Skeletal muscle satellite cell (primary cell): ENCODE results near the gene STX16. TPM values are rescaled to one million over a fixed set of nuclear protein-coding genes. Genes with fewer than 3 reads are reported as not detected.
A peak's percentile ranks its signal among the peaks of the same experiment; 100 is the strongest.

Experiments used
- H3K27me3 ChIP-seq: 2 replicates; pipeline ENCODE4 v1.7.0; 2013; ENCODE audit warnings: low read length; ENCODE audit not compliant: control insufficient read depth, insufficient read depth
- H3K36me3 ChIP-seq: 2 replicates; pipeline ENCODE4 v1.7.0; 2013; ENCODE audit warnings: mild to moderate bottlenecking, control low read depth, low read length; ENCODE audit not compliant: insufficient read depth
- H3K4me1 ChIP-seq: 2 replicates; pipeline ENCODE4 v1.7.0; 2013; ENCODE audit warnings: low read length; ENCODE audit not compliant: control insufficient read depth, insufficient read depth
- H3K4me2 ChIP-seq: 2 replicates; pipeline ENCODE4 v1.7.0; 2013; ENCODE audit warnings: mild to moderate bottlenecking, low read length
- H3K4me3 ChIP-seq: 2 replicates; pipeline ENCODE4 v1.7.0; 2013; ENCODE audit warnings: low read length
- H3K9ac ChIP-seq: 2 replicates; pipeline ENCODE4 v1.7.0; 2013; ENCODE audit warnings: mild to moderate bottlenecking, low read depth, low read length, moderate library complexity
- H3K9me3 ChIP-seq: replicated peaks from 2 replicates; pipeline ENCODE4 v1.7.0; 2013; ENCODE audit warnings: mild to moderate bottlenecking, control low read depth, low read length
- total RNA-seq: library from RNA; depleted of rRNA; stranded (reverse); fragments of >200 nt; gene quantifications from 2 replicates; pipeline ENCODE4 v1.2.3, GENCODE V29; 2012; rRNA removed

Gene STX16, protein sequence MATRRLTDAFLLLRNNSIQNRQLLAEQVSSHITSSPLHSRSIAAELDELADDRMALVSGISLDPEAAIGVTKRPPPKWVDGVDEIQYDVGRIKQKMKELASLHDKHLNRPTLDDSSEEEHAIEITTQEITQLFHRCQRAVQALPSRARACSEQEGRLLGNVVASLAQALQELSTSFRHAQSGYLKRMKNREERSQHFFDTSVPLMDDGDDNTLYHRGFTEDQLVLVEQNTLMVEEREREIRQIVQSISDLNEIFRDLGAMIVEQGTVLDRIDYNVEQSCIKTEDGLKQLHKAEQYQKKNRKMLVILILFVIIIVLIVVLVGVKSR
- total RNA-seq: 16.5 and 18.6 TPM in 2 replicates

GRCh38 chr20:58650776-58651558, at the start of gene STX16:
STX16 (plus strand) TSS chr20:58651283; CDS start chr20:58652007, 724 bp downstream.
- H3K27me3 ChIP-seq: no peaks in the 10 kb centered on the region
- no peaks in the 10 kb centered on the region for H3K36me3 ChIP-seq
- H3K4me2 ChIP-seq: peak within 1 kb of the TSS; percentile 93
- H3K9me3 ChIP-seq: no peaks in the 10 kb centered on the region
- H3K4me3 ChIP-seq: peak within 1 kb of the TSS; percentile 89
- H3K4me1 ChIP-seq: peaks cover 42% of the 10 kb centered on the region
- H3K9ac ChIP-seq: peak within 1 kb of the TSS; percentile 97

DNA sequence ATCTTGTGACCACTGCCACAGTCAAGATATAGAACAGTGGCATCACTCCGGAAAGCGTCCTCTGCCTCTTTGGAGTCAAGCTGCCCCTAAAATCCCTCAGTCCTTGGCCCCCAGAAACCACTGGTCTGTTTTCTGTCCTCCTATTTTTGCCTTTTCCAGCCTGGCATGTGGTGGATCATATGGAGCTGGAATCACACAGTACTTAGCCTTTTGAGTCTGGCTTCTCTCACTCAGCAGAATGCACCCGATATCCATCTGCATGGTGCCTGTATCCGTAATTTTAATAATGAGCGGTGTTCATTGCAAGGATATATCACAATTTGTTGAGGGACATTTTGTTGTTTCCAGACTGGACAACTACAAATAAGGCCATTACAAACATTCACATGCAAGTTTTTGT, 49.0 kb upstream of the STX16 start:
- Histone ChIP-seq H3K9ac (no peak overlapping the region), H3K27me3 (peaks cover 30% of the 10 kb centered on the region), H3K4me3 (no peak overlapping the region), H3K9me3 (no peaks in the 10 kb centered on the region), H3K4me2 (no peak overlapping the region), H3K36me3 (no peaks in the 10 kb centered on the region), H3K4me1 (peaks cover 5% of the 10 kb centered on the region)

GRCh38 chr20:58603721-58604120, 47.4 kb upstream of the STX16 start:
- no peaks in the 10 kb centered on the region for H3K36me3 ChIP-seq
- H3K4me3 ChIP-seq: no peak overlapping the region
- peaks cover 20% of the 10 kb centered on the region for H3K27me3 ChIP-seq
- H3K4me2 ChIP-seq: no peak overlapping the region
- no peak overlapping the region for H3K9ac ChIP-seq
- no peaks in the 10 kb centered on the region for H3K9me3 ChIP-seq
- H3K4me1 ChIP-seq: no peaks in the 10 kb centered on the region

- H3K27me3 ChIP-seq: peaks cover 19% of the 10 kb centered on the region
- no peaks in the 10 kb centered on the region for H3K4me1 ChIP-seq
- no peaks in the 10 kb centered on the region for H3K36me3 ChIP-seq
- H3K4me2 ChIP-seq: no peak overlapping the region
- no peak overlapping the region for H3K4me3 ChIP-seq
- H3K9ac ChIP-seq: no peak overlapping the region
- no peaks in the 10 kb centered on the region for H3K9me3 ChIP-seq
Observed at GRCh38 chr20:58604128-58604881, 46.8 kb upstream of the STX16 start.

DNA sequence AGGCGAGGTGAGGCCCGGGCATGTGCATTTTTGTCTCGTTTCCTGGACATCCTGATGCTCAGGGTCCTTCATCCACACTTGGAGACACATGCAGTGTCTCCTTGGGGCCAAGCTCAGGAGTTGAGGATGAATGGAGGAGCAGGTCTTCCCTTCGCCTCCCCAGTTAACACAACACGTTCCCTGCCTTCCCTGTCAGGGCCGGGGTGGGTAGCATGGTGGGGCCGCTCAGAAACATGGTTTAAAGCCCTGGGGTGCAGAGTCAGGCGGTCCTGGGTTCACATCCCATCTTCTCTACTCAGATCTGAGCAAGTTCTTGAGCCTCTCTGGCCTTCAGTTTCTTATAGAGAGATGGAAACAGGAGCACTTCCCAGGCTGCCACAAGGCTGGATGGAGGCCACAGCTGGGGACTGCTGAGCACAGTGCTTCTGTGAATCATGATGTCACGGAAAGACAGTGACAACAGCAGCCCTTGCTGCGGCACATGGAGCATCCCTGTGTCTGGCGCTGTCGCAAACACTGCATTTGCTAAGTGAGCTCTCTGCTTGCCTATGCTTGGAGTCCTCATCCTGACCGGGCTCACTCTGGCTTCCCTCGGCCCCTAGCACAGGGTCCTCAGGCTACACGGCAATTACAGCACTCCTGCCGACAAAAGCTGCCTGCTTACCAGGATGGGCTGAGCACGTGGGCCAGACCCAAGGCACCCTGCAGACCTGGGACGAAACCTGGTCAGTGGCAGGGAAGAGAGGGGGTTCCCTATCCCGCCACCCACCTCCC, 45.6 kb upstream of the STX16 start:
- H3K4me1 ChIP-seq: no peaks in the 10 kb centered on the region
- H3K9ac ChIP-seq: no peak overlapping the region
- no peak overlapping the region for H3K4me2 ChIP-seq
- no peaks in the 10 kb centered on the region for H3K36me3 ChIP-seq
- no peaks in the 10 kb centered on the region for H3K9me3 ChIP-seq
- H3K4me3 ChIP-seq: no peak overlapping the region
- peaks cover 24% of the 10 kb centered on the region for H3K27me3 ChIP-seq

DNA sequence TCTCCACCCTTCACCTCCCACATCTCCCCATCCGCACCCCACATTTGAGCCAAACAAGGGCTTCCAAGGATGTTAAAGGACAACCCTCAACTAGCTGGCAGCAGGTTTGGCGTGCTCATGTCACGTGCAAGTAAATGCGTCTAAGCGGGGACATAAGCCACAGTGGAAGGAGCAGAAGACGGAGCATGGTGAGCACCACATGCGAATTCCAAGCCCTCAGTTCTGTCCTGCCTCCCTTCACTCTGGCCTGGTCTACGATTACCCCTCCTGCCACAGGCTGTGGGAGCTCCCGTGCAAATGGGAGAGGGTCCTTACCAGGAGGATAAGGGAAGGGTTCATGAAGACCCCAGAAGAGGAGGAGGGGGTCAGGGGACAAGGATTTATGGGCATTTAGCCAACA, 44.9 kb upstream of the STX16 start:
- Histone ChIP-seq H3K9me3 (no peaks in the 10 kb centered on the region), H3K27me3 (peaks cover 24% of the 10 kb centered on the region), H3K4me3 (no peak overlapping the region), H3K36me3 (no peaks in the 10 kb centered on the region), H3K9ac (no peak overlapping the region), H3K4me1 (no peaks in the 10 kb centered on the region), H3K4me2 (no peak overlapping the region)

DNA sequence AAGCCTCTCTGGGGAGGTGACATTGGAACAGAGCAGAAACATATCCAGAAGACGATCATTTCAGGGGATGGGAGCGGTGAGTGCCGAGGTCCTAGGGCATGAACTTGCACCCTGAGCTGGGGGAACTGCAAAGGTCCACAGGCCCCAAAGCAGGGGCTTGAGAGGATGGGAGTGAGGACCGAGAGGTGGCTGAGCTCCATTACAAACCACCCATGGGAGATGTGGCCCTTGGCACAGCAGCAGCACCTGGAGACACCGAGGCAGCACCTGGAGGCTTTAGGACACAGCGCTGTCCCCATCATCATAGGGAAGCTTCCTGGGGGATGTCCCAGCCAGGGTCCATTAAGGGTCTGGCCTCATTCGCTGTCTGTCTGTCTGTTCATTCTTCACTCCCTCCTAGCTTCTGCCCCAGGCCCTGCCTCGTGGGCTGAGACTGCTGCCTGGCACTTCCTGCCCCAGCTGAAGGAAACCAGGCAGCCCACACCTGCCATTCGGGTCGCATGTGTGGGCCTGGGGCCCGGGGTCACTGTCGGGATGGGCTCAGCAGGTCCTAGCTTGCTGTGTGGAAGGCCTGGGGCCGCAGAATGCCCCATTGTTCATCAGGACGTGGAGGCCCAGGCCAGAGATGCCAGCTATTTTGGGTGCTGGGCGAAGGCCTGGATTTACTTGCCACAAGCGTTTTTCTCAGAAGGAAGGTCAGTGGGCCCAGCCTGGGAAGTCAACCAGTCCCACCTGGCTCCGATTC, 42.8 kb upstream of the STX16 start:
- no peak overlapping the region for H3K9ac ChIP-seq
- H3K4me3 ChIP-seq: no peak overlapping the region
- no peak overlapping the region for H3K4me2 ChIP-seq
- H3K9me3 ChIP-seq: no peaks in the 10 kb centered on the region
- H3K4me1 ChIP-seq: peaks cover 6% of the 10 kb centered on the region
- no peaks in the 10 kb centered on the region for H3K36me3 ChIP-seq
- H3K27me3 ChIP-seq: peaks cover 24% of the 10 kb centered on the region

DNA sequence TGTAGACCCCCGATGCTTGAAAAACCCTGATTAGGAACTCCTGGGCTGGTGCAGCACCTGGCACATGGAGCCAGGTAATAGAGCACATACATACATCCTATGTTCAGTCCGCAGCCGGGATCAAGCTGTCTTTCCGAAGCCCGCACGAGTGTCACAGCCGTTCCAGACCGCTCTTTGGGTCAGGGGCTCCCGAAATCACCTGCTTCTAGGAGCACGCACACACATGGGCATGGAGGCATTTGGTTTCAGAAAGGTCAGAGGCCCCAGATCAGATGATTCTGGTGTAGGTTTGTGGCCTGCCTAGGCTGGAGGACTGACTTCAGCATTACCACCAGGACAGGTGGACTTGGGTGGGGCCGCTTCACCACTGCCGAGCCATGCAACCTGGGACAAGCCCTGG, 42.1 kb upstream of the STX16 start:
- Histone ChIP-seq H3K9ac (no peak overlapping the region), H3K9me3 (no peaks in the 10 kb centered on the region), H3K27me3 (peaks cover 24% of the 10 kb centered on the region), H3K4me1 (peaks cover 6% of the 10 kb centered on the region), H3K4me2 (no peak overlapping the region), H3K4me3 (no peak overlapping the region), H3K36me3 (no peaks in the 10 kb centered on the region)

GRCh38 chr20:58610071-58610800, 40.8 kb upstream of the STX16 start:
- H3K27me3 ChIP-seq: peaks cover 19% of the 10 kb centered on the region
- H3K36me3 ChIP-seq: no peaks in the 10 kb centered on the region
- H3K4me2 ChIP-seq: no peak overlapping the region
- H3K4me1 ChIP-seq: peaks cover 6% of the 10 kb centered on the region
- H3K4me3 ChIP-seq: no peak overlapping the region
- H3K9ac ChIP-seq: no peak overlapping the region
- H3K9me3 ChIP-seq: no peaks in the 10 kb centered on the region

GRCh38 chr20:58610811-58611210, 40.3 kb upstream of the STX16 start:
- Histone ChIP-seq H3K27me3 (peaks cover 15% of the 10 kb centered on the region), H3K4me1 (peaks cover 6% of the 10 kb centered on the region), H3K4me3 (no peak overlapping the region), H3K9me3 (no peaks in the 10 kb centered on the region), H3K9ac (no peak overlapping the region), H3K36me3 (no peaks in the 10 kb centered on the region), H3K4me2 (no peak overlapping the region)
